GM19193 (cell line): ENCODE measurements around the gene GBX1.

ENCODE experiments used
- POLR2A ChIP-seq: IDR thresholded peaks from 4 replicates; pipeline ENCODE4 v1.6.1; 2011; ENCODE audit not compliant: insufficient read depth, insufficient read length; ENCODE audit errors: extremely low read depth

The GBX1 gene

GRCh38 chr7:151141311-151141854 lies 26.1 kb downstream of the GBX1 start:
- no peak for TF ChIP-seq POLR2A

GRCh38 chr7:151140826-151141225 lies 26.7 kb downstream of the GBX1 start:
- no peak for TF ChIP-seq POLR2A

GRCh38 chr7:151139791-151140190 lies 27.7 kb downstream of the GBX1 start:
- TF ChIP-seq POLR2A, result no peak

GRCh38 chr7:151139071-151139790 lies 28.3 kb downstream of the GBX1 start:
- TF ChIP-seq POLR2A, result no peak

- TF ChIP-seq POLR2A, result no peak
Observed at GRCh38 chr7:151138153-151138851, 29.2 kb downstream of the GBX1 start.

- TF ChIP-seq POLR2A, result no peak
Observed at GRCh38 chr7:151137791-151138152, 29.7 kb downstream of the GBX1 start.

GRCh38 chr7:151137076-151137675 lies 30.3 kb downstream of the GBX1 start:
- no peak for TF ChIP-seq POLR2A

GRCh38 chr7:151135866-151136843 lies 31.3 kb downstream of the GBX1 start:
- TF ChIP-seq POLR2A, result no peak

- no peak for TF ChIP-seq POLR2A
Observed at GRCh38 chr7:151135525-151135845, 32.0 kb downstream of the GBX1 start.

- no peak for TF ChIP-seq POLR2A
Observed at GRCh38 chr7:151134743-151135524, 32.6 kb downstream of the GBX1 start.

- TF ChIP-seq POLR2A, result no peak
Observed at GRCh38 chr7:151133986-151134742, 33.3 kb downstream of the GBX1 start.

GRCh38 chr7:151133266-151133985 lies 34.1 kb downstream of the GBX1 start:
- TF ChIP-seq POLR2A, result no peak
